ENCODE results near the gene MFAP3L.

- TF ChIP-seq EP300 (IDR thresholded peaks at IDR 0.05) (no peak), POLR2A (IDR thresholded peaks at IDR 0.05) (no peak), CTCF (IDR thresholded peaks at IDR 0.05) (no peak)
Measured at GRCh38 chr4:170009291-170009690, 16.9 kb downstream of the MFAP3L start.

Data from stomach (tissue), 4 donors.